Neural cell (in vitro differentiated cells): ENCODE results near the gene FBP1. TPM values are rescaled to one million over a fixed set of nuclear protein-coding genes. Genes with fewer than 3 reads are reported as not detected.

ENCODE experiments used
- H2AFZ ChIP-seq: fragments of 200-600, 300-800 bp; sonication (generic), shearing (Covaris generic); 2 replicates; pipeline ENCODE4 v1.6.0; 2014; ENCODE audit warnings: low read depth, mild to moderate bottlenecking, antibody characterized with exemption, low read length, moderate library complexity
- H3F3A ChIP-seq: fragments of 200-600 bp; shearing (Covaris generic); 2 replicates; pipeline ENCODE4 v1.6.1; 2016; ENCODE audit warnings: mild to moderate bottlenecking, moderate library complexity, mixed read lengths, antibody characterized with exemption, low read length; ENCODE audit not compliant: insufficient read depth, poor library complexity, severe bottlenecking
- H3K27ac ChIP-seq: fragments of 200-600, 300-800 bp; sonication (generic), shearing (Covaris generic); 2 replicates; pipeline ENCODE4 v1.5.1; 2014; ENCODE audit warnings: mild to moderate bottlenecking, low read length, moderate library complexity
- H3K27me3 ChIP-seq: fragments of 300-800, 200-600 bp; sonication (generic), shearing (Covaris generic); 2 replicates; pipeline ENCODE4 v1.6.0; 2014; ENCODE audit warnings: mild to moderate bottlenecking, low read depth, low read length, moderate library complexity; ENCODE audit not compliant: insufficient read depth
- H3K36me3 ChIP-seq: fragments of 300-800, 200-600 bp; sonication (generic), shearing (Covaris generic); 2 replicates; pipeline ENCODE4 v1.5.1; 2014; ENCODE audit warnings: mild to moderate bottlenecking, antibody characterized with exemption, low read length, moderate library complexity; ENCODE audit not compliant: insufficient read depth
- H3K4me2 ChIP-seq: fragments of 300-800, 200-600 bp; sonication (generic), shearing (Covaris generic); 2 replicates; pipeline ENCODE4 v1.6.0; 2014; ENCODE audit warnings: mild to moderate bottlenecking, low read length
- H3K4me3 ChIP-seq: fragments of 300-800, 200-600 bp; sonication (generic), shearing (Covaris generic); 2 replicates; pipeline ENCODE4 v1.5.1; 2014; ENCODE audit warnings: mild to moderate bottlenecking, low read length, moderate library complexity
- H3K79me2 ChIP-seq: fragments of 200-600 bp; shearing (Covaris generic); replicated peaks from 2 replicates; pipeline ENCODE4 v1.6.0; 2014; ENCODE audit warnings: mild to moderate bottlenecking, low read length, moderate library complexity; ENCODE audit not compliant: insufficient read depth
- H3K9ac ChIP-seq: fragments of 300-800, 200-600 bp; sonication (generic), shearing (Covaris generic); 2 replicates; pipeline ENCODE4 v1.6.1; 2016; ENCODE audit warnings: mild to moderate bottlenecking, low read length, mixed read lengths
- H3K9me2 ChIP-seq: fragments of 200-600 bp; shearing (Covaris generic); 2 replicates; pipeline ENCODE4 v1.6.1; 2016; ENCODE audit warnings: mild to moderate bottlenecking, low read length, mixed read lengths; ENCODE audit not compliant: insufficient read depth
- H3K9me3 ChIP-seq: fragments of 200-600, 300-800 bp; sonication (generic), shearing (Covaris generic); 2 replicates; pipeline ENCODE4 v1.6.1; 2016; ENCODE audit warnings: mild to moderate bottlenecking, mixed run types, low read length, moderate library complexity, mixed read lengths
- H4K20me1 ChIP-seq: fragments of 200-600 bp; shearing (Covaris generic); 2 replicates; pipeline ENCODE4 v1.6.1; 2016; ENCODE audit warnings: mild to moderate bottlenecking, mixed run types; ENCODE audit not compliant: insufficient read depth
- CTCF ChIP-seq: fragments of 450-650 bp; IDR thresholded peaks from 2 replicates; pipeline ENCODE4 v1.5.1; 2014; ENCODE audit warnings: antibody characterized with exemption, mild to moderate bottlenecking, moderate library complexity; ENCODE audit not compliant: poor library complexity, severe bottlenecking
- EP300 ChIP-seq: fragments of 450-650 bp; conservative IDR thresholded peaks from 2 replicates; pipeline ENCODE4 v1.6.1; 2014; ENCODE audit warnings: antibody characterized with exemption, mild to moderate bottlenecking, moderate library complexity; ENCODE audit not compliant: poor library complexity, severe bottlenecking
- EZH2 ChIP-seq: fragments of 200-600, 300-800 bp; shearing (Covaris generic), sonication (generic); IDR thresholded peaks from 2 replicates; pipeline ENCODE4 v1.6.1; 2014; ENCODE audit warnings: antibody characterized with exemption, low read length, borderline replicate concordance, mild to moderate bottlenecking; ENCODE audit not compliant: insufficient read depth, poor library complexity, severe bottlenecking
- MXI1 ChIP-seq: fragments of 450-650 bp; conservative IDR thresholded peaks from 2 replicates; pipeline ENCODE4 v1.6.1; 2014; ENCODE audit warnings: antibody characterized with exemption, mild to moderate bottlenecking; ENCODE audit not compliant: poor library complexity, severe bottlenecking
- POLR2AphosphoS5 ChIP-seq: IDR thresholded peaks from 2 replicates; pipeline ENCODE4 v1.6.1; 2012
- RAD21 ChIP-seq: fragments of 450-650 bp; conservative IDR thresholded peaks from 2 replicates; pipeline ENCODE4 v1.6.1; 2014; ENCODE audit warnings: antibody characterized with exemption, mild to moderate bottlenecking, moderate library complexity
- SMC3 ChIP-seq: fragments of 450-650 bp; conservative IDR thresholded peaks from 2 replicates; pipeline ENCODE4 v1.6.1; 2014; ENCODE audit warnings: antibody characterized with exemption, mild to moderate bottlenecking, moderate library complexity; ENCODE audit not compliant: poor library complexity
- TAF1 ChIP-seq: IDR thresholded peaks from 2 replicates; pipeline ENCODE4 v1.6.1; 2012; ENCODE audit warnings: low read depth
- polyA plus RNA-seq: library from polyadenylated mRNA; depleted of rRNA; stranded (reverse); fragments of >200 nt; gene quantifications from 2 replicates; pipeline ENCODE4 v1.2.3, GENCODE V29; 2014
- TF ChIP-seq, protein P1 (sequence below): IDR thresholded peaks from 2 replicates; pipeline ENCODE4 v1.6.1; 2012; ENCODE audit warnings: borderline replicate concordance

Gene FBP1
- polyA plus RNA-seq, 1 donor from 2014 or later = not detected

DNA sequence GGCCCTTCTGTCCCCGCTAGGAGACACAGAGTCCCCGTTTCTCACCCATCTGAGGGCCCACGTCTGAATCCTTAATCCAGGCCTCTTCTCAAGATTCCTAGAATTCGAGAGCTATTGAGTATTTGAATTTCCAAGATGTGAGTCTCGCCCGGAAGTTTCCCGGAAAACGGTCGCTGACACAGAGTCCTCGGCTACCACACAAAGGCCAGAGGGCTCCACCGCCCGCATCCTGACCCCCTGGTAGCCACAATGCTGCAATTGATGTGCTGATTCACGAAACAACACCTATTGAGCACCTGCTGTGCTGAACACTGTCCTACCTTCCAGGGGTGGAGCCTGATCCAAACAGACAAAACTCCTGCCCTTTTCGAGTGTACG is 670 bp upstream of the FBP1 start:
- Histone ChIP-seq H3K27ac (no peak overlapping the region), H3F3A (no peaks in the 10 kb centered on the region), H3K79me2 (no peaks in the 10 kb centered on the region), H4K20me1 (no peaks in the 10 kb centered on the region), H2AFZ (no peak overlapping the region), H3K9me3 (no peaks in the 10 kb centered on the region), H3K36me3 (no peaks in the 10 kb centered on the region), H3K4me3 (no peak overlapping the region), H3K9me2 (no peaks in the 10 kb centered on the region), H3K9ac (no peak overlapping the region), H3K27me3 (peaks cover 40% of the 10 kb centered on the region), H3K4me2 (no peak overlapping the region)
- TF ChIP-seq MXI1 (no peak), CTCF (no peak), TAF1 (no peak), RAD21 (no peak), POLR2AphosphoS5 (no peak), EZH2 (no peak), SMC3 (no peak), EP300 (no peak)
- TF ChIP-seq, protein P1, sequence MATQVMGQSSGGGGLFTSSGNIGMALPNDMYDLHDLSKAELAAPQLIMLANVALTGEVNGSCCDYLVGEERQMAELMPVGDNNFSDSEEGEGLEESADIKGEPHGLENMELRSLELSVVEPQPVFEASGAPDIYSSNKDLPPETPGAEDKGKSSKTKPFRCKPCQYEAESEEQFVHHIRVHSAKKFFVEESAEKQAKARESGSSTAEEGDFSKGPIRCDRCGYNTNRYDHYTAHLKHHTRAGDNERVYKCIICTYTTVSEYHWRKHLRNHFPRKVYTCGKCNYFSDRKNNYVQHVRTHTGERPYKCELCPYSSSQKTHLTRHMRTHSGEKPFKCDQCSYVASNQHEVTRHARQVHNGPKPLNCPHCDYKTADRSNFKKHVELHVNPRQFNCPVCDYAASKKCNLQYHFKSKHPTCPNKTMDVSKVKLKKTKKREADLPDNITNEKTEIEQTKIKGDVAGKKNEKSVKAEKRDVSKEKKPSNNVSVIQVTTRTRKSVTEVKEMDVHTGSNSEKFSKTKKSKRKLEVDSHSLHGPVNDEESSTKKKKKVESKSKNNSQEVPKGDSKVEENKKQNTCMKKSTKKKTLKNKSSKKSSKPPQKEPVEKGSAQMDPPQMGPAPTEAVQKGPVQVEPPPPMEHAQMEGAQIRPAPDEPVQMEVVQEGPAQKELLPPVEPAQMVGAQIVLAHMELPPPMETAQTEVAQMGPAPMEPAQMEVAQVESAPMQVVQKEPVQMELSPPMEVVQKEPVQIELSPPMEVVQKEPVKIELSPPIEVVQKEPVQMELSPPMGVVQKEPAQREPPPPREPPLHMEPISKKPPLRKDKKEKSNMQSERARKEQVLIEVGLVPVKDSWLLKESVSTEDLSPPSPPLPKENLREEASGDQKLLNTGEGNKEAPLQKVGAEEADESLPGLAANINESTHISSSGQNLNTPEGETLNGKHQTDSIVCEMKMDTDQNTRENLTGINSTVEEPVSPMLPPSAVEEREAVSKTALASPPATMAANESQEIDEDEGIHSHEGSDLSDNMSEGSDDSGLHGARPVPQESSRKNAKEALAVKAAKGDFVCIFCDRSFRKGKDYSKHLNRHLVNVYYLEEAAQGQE = no peak

DNA sequence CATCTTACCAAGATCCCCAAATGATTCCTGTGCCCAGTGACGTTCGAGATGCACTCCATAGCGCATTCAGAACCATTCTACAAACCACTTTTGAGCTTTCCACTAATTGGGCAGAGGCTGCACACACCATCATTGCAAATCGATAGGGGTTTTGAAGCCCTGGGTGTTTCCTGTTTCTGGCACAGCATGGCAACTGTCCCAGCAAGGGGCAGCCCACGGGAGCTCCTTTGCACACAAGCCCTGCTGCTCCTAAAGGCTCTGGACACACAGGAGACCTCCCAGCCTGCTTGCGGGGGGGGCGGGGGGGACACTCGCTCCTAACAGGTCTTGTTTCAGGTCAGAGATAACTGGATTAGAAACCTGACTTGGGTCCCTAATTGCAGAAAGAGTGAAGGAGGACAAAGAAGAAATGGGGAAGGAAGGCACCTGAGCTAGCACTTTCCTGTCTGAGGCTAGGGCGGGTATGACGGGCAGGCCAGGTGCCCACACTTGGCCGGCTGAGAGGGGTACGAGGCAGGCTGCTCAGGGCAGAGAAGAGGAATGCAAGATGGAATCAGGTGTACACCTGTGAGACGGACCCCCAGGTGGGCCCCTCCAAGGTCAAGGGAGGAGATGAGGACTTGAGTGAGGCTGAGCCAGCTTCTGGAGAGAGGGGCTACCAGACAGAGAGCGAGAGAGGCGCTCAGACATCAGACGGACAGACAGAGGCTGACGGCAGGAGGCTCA is 820 bp downstream of the FBP1 start:
- H2AFZ ChIP-seq = no peak overlapping the region
- H3K9ac ChIP-seq = peak overlapping the region; percentile 41
- no peak for TF ChIP-seq SMC3
- TF ChIP-seq, protein P1 = no peak
- TF ChIP-seq POLR2AphosphoS5 = no peak
- TF ChIP-seq EP300 = no peak
- no peak for TF ChIP-seq CTCF
- no peak for TF ChIP-seq EZH2
- TF ChIP-seq RAD21 = no peak
- TF ChIP-seq TAF1 = no peak
- no peak for TF ChIP-seq MXI1
- H3K9me3 ChIP-seq = no peaks in the 10 kb centered on the region
- H3K27ac ChIP-seq = no peak overlapping the region
- H3K27me3 ChIP-seq = peaks cover 40% of the 10 kb centered on the region
- H3F3A ChIP-seq = no peaks in the 10 kb centered on the region
- H3K4me2 ChIP-seq = no peak overlapping the region
- H3K9me2 ChIP-seq = no peaks in the 10 kb centered on the region
- H4K20me1 ChIP-seq = no peaks in the 10 kb centered on the region
- peak overlapping the region; percentile 65 for H3K4me3 ChIP-seq
- H3K36me3 ChIP-seq = no peaks in the 10 kb centered on the region
- no peaks in the 10 kb centered on the region for H3K79me2 ChIP-seq
